Measurements from ENCODE around the gene CHD6.

- TF ChIP-seq CTCF (IDR thresholded peaks at IDR 0.05) (no peak), POLR2A (IDR thresholded peaks at IDR 0.05) (no peak)
Measured at GRCh38 chr20:41613321-41613720, 4.9 kb downstream of the CHD6 start.

All from uterus (tissue), 2 donors.